Measurements from ENCODE around the gene ZNF569. TPM values are rescaled to one million over a fixed set of nuclear protein-coding genes. Genes with fewer than 3 reads are reported as not detected.

Gene ZNF569
- total and polyA plus RNA-seq, 2 of the 13 experiments (the other 11 are each of a cell fraction or from before 2014, with no cell fraction given) = 1.4 to 5.7 TPM

GRCh38 chr19:37513397-37513796, 46.2 kb upstream of the ZNF569 start (continued):
- no peak for TF ChIP-seq ZBTB14 (CRISPR knock-in tag; IDR thresholded peaks at IDR 0.05)
- TF ChIP-seq PAF1 (CRISPR knock-in tag; IDR thresholded peaks at IDR 0.05) = no peak
- no peak for TF ChIP-seq CREB1 (IDR thresholded peaks at IDR 0.05)
- no peak for TF ChIP-seq CREB1 (CRISPR knock-in tag; IDR thresholded peaks at IDR 0.05)
- no peak for TF ChIP-seq SNAPC2 (CRISPR knock-in tag; IDR thresholded peaks at IDR 0.05)
- TF ChIP-seq BHLHE40 (IDR thresholded peaks at IDR 0.05; ENCODE audit: low read length) = no peak
- no peak for TF ChIP-seq IRF2 (CRISPR knock-in tag; IDR thresholded peaks at IDR 0.05)
- TF ChIP-seq PCBP2 (optimal IDR thresholded peaks at IDR 0.05; ENCODE audit: low read depth, low read length, poor library complexity, severe bottlenecking) = no peak

GRCh38 chr19:37511821-37512220, 44.6 kb upstream of the ZNF569 start:
- ATAC-seq (no peak), FAIRE-seq (no peak), DNase-seq (ENCODE audit: low spot score) (no peak)
- H3K4me3 ChIP-seq (replicated peaks in 1 of 3; ENCODE audit: insufficient read depth in 1 of 3, low read depth in 2 of 3, low read length in 3 of 3) = no peak overlapping the region
- no peaks in the 10 kb centered on the region for H3K4me1 ChIP-seq (ENCODE audit: insufficient read depth, low read length)
- H3K9me3 ChIP-seq (ENCODE audit: low read length) = peaks cover 83% of the 10 kb centered on the region
- H2AFZ ChIP-seq (ENCODE audit: low read length) = no peak overlapping the region
- H3K4me2 ChIP-seq (ENCODE audit: low read depth, low read length) = no peak overlapping the region
- no peak overlapping the region for H3K27ac ChIP-seq (ENCODE audit: extremely low read length, insufficient read depth, low read length)
- no peaks in the 10 kb centered on the region for H3K27me3 ChIP-seq (ENCODE audit: control insufficient read depth in 1 of 2, insufficient read depth in 2 of 2, low read length in 2 of 2)
- H3K9ac ChIP-seq (ENCODE audit: insufficient read depth, low read depth, low read length) = no peak overlapping the region
- intact Hi-C loops (cut with micrococcal nuclease; ENCODE audit: unreplicated experiment) (no loop called here), in situ Hi-C loops (cut with HindIII; ENCODE audit: extremely low pct_ligation_motif_present, low pct_unique_long_range_greater_than_20kb) (no loop called here)
- ChIA-PET CTCF (ENCODE audit: low intra/inter-chr PET ratio, low total read pairs) (no interaction called here), POLR2A (no interaction called here)
- no peaks in the 10 kb centered on the region for H3K79me2 ChIP-seq (ENCODE audit: insufficient read depth, low read length)
- no TSS peak for BruUV-seq (replicated peaks)
- H3K36me3 ChIP-seq (replicated peaks in 1 of 2; ENCODE audit: control insufficient read depth in 1 of 2, insufficient read depth in 2 of 2, low read length in 2 of 2) = no peaks in the 10 kb centered on the region
- H4K20me1 ChIP-seq (ENCODE audit: insufficient read depth, low read length) = no peaks in the 10 kb centered on the region
- 23% methylated on average over 3 of the region's 3 CpGs for WGBS (ENCODE audit: low lambda C conversion rate)
- no peak for TF ChIP-seq WIZ (CRISPR knock-in tag; IDR thresholded peaks at IDR 0.05)
- no peak for TF ChIP-seq PCBP2 (optimal IDR thresholded peaks at IDR 0.05; ENCODE audit: low read depth, low read length, poor library complexity, severe bottlenecking)
- no peak for TF ChIP-seq ZBTB7A (CRISPR knock-in tag; IDR thresholded peaks at IDR 0.05)
- no peak for TF ChIP-seq TEF (CRISPR knock-in tag; IDR thresholded peaks at IDR 0.05)
- no peak for TF ChIP-seq ZNF563 (CRISPR knock-in tag; IDR thresholded peaks at IDR 0.05)
- TF ChIP-seq SIX1 (CRISPR knock-in tag; IDR thresholded peaks at IDR 0.05; ENCODE audit: borderline replicate concordance) = no peak
- no peak for TF ChIP-seq ZNF430 (CRISPR knock-in tag; IDR thresholded peaks at IDR 0.05)
- no peak for TF ChIP-seq ELF4 (CRISPR knock-in tag; IDR thresholded peaks at IDR 0.05; ENCODE audit: borderline replicate concordance)
- TF ChIP-seq MEF2D (CRISPR knock-in tag; IDR thresholded peaks at IDR 0.05) = no peak
- TF ChIP-seq PAX8 (CRISPR knock-in tag; IDR thresholded peaks at IDR 0.05; ENCODE audit: borderline replicate concordance) = no peak
- TF ChIP-seq ZNF350 (CRISPR knock-in tag; IDR thresholded peaks at IDR 0.05; ENCODE audit: borderline replicate concordance, low read depth) = no peak
- TF ChIP-seq ETS1 (CRISPR knock-in tag; IDR thresholded peaks at IDR 0.05) = no peak
- TF ChIP-seq ZNF558 (CRISPR knock-in tag; IDR thresholded peaks at IDR 0.05; ENCODE audit: borderline replicate concordance) = no peak
- TF ChIP-seq ZNF121 (CRISPR knock-in tag; IDR thresholded peaks at IDR 0.05) = no peak
- TF ChIP-seq ZNF777 (CRISPR knock-in tag; IDR thresholded peaks at IDR 0.05) = no peak
- no peak for TF ChIP-seq NR3C1 (CRISPR knock-in tag; IDR thresholded peaks at IDR 0.05)
- no peak for TF ChIP-seq TAF1 (CRISPR knock-in tag; IDR thresholded peaks at IDR 0.05)

All from HepG2 (cell line).